Embryonic facial prominence (tissue), 1 donor: ENCODE results near the gene SIL1.
"Not testable (repeated sequence)": the region's sequence is repeated elsewhere in the genome, so short reads cannot be mapped to it uniquely, and the experiment has no call there.

ENCODE experiments used
- DNase-seq: peaks from one replicate; pipeline ENCODE4 v3.0.0-alpha.2; 2016; ENCODE audit errors: extremely low spot score

SIL1 gene

DNA sequence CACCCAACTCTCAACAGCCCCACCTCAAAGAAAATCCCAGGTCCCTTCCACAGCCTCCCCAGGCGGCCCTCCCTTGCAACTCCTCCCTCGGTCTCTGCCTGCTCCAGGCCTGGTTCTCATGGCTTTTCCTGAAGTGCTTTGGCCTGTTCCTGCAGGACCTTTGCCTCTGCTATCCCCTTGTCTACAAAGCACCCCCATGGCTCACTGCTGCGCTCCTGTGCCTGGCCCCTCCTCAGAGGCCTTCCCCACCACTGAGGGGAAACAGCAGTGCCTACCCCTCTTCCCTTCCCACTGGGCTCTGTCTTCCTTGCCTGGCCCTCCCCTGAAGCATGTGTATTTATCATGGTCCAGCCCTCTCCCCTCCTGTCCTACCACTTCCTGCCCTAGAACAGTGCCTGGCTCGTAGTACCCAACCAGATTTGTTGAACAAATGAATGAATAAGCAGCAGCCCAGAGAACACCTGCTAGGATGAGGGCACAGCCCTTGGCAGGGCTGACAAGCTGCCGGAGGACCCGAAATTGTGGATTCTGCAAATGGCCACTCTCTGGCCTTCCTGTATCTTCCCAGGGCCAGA, 254.5 kb downstream of the SIL1 start:
- no peak for DNase-seq

DNA sequence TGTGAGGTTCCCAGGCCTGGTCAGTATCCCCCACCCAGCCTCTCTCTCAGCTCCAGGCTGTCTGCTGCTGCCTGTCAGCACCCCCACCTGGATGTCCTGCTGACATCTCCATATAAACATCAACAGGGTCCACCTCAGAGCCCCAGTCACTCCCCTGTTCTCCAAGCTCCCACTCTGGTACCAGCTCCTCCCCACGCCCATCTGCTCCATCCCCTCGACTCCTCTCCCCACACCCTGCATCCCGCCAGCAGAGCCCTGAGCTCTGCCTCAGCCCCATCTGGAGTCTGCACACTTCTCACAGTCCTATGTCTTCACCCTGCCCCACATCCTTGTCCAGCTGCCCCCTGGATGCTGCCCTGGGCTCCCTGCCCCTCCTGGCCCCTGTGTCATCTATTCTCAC, 255.3 kb downstream of the SIL1 start:
- DNase-seq = no peak

DNA sequence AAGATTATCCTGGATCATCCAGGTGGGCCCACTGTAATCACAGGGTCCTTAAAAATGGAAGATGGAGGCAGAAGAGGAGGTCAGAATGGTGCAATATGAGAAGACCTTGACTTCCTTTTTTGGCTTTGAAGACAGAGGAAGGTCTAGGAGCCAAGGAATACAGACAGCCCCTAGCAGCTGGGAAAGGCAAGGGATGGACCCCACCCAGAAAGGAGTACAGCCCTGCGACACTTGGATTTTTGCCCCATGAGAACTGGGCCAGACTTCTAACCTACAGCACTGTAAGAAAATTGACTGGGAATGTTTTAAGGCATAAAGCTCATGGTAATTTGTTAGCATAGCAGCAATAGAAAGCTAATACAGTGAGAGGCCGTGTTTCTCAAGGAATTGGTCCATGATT, 256.1 kb downstream of the SIL1 start:
- no peak for DNase-seq

DNA sequence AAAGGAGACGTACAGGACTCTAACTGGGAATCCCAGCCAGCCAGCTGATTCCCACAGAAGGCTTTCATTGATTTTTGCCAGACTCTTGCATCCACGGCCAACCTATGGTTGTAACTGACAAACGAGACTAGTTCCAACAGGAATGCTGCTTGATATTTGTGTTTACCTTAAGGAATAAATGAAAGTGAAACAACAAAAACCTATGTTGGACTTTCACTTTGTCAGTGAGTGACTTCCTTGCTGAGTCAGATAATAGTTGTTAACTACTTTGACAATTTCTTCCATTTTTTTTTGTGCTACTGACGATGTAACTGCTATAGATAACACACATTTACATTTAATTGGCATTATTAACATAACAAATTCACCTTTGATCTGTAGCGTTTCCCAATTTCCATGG, 259.6 kb downstream of the SIL1 start:
- DNase-seq = no peak

DNA sequence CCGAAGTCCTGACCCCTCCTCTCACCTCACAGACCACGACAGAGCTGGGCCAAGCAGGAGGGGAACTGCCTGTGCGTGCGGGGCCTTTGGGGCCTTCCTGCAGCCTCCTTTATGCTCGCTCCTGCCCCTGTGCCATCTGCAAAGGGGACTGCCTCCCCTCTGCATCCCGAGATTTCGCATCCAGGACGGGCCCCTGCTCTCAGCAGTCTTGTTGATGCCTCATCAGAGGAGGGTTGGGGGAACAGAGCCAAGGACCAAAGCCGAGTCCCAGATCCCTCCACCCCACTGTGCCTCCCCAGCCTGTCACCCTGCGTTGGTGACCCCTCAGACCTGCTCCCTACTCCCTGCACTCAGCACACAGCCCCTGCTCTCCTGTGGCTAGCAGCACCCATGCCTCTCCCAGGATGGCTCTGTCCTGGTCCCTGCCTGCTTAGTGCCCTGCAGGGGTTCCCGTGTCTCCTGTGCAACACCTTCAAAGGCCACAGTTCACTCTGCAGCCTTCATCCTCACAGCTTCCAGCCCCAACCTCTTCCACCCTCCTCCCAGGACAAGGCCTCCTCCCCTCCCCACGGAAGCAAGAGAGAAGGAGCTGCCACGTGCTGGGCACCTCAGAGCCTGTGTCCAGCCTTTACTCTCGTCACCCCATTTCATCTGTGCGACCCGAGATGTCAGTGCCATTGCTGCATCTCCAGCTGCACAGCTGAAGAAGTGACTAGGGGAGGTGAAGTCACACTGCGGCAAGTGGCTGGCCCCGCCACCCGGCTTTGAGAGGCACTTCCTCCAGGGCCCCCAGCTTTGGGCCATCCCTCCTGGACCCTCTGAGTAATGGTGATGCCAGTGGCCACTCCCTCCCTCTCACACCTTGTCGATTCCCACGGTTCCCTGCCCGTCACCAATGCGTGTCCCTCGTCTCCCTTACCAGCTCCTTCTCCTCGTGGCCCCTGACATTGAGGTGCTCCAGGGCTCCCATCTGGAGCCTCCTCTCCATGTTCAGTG, 260.5 kb downstream of the SIL1 start:
- no peak for DNase-seq

DNA sequence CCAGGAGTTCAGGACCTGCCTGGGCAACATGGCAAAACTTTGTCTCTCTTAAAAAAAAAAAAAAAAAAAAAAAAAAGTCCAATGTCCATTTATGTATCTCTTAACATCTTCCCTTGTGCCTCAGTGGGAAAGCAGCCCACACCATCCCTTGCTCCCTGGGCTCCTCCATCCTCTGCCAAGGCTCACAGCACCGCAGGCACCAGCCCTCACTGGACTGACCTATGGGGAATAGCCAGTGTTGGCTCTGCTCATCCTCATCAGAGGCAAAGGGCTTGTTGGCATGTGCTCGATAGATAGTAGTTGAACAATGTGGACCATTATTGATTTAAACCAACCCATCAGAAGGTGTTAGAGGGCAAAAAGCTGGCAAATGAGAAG, 261.2 kb downstream of the SIL1 start:
- no peak for DNase-seq

DNA sequence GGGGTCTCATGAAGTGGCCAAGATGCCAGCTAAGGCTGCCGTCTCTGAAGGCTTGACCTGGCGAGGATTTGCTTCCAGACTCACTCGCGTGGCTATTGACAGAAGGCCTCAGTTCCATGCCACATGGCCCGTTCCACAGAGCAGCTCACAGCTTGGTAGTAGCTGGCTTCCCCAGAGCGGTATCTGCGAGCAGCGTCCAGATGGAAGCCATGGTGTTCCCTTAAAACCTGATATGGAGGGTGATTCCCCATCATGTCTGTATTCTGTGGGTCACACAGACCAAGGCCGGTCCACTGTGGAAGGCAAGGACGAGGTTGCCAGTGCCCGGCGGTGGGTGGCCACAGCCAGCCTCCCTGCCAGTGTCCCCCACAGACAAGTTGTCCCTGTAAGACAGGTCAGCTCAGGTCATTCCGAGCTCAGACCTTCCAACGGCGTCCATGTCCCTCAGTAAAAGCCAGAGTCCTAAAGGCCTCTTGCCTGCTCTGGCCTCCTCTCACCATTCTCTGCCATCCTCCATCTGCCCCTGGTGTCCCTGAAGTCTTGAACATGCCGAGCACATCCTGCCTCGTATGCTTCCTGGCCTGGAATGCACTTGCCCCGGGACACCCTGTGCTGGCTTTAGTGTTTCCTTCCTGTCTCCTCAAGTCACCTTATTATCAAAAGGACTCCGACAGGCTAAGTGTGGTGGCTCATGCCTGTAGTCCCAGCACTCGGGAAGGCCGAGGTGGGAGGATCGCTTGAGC, 261.8 kb downstream of the SIL1 start:
- DNase-seq = no peak

DNA sequence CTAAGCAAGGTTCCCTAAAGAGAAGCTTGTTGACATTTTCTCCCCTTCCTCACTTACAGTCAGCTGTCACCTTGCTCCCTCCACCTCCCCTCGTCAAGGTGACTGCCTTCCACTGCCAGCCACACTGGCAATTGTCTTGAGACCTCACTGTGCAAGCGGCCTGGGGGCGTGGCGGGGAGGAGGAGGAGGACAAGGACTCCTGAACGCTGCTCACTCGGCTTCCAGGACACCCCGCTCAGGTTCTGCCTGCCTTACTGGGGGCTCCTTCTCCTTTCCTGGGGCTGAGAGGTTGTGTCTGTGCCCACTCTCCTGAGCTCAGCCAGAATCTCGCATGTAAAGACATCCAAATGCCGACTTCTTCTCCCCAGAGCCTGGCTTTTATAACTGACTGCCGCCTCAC, 262.7 kb downstream of the SIL1 start:
- DNase-seq = no peak

DNA sequence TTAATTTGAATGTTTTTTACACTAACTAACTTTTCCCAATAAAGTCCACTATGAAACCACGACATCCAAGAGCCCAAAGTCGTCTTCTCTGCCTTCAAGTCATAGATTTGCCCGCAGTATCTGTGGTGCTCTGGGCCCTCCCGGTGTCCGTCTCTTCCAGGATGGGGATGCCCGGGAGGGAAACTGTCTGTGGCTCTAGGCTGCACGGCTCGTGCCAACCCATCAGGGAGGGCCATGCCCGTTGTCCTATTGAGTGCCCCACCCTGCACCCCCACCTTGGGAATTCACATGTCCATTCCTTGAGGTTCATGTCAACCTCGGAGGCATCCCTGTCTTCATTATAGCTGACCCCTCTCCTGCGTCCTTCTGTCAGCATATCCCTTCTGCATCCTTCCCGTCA, 263.2 kb downstream of the SIL1 start:
- DNase-seq = no peak

DNA sequence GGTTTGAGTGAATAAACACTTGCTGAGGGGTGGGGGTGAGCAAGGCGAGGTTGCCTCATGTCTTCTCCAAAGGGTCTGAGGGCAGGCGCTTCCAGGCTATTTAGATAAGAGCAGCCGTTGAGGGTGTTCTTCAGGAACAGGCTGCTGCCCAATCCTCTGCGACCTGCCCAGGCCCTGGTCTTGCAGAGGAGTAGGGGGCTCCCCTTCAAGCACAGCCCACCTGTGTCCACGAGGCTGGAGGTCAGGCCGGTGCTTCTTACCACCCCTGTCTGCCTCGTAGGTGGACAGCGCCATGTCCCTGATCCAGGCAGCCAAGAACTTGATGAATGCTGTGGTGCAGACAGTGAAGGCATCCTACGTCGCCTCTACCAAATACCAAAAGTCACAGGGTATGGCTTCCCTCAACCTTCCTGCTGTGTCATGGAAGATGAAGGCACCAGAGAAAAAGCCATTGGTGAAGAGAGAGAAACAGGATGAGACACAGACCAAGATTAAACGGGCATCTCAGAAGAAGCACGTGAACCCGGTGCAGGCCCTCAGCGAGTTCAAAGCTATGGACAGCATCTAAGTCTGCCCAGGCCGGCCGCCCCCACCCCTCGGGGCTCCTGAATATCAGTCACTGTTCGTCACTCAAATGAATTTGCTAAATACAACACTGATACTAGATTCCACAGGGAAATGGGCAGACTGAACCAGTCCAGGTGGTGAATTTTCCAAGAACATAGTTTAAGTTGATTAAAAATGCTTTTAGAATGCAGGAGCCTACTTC, 264.5 kb downstream of the SIL1 start:
- DNase-seq = no peak

DNA sequence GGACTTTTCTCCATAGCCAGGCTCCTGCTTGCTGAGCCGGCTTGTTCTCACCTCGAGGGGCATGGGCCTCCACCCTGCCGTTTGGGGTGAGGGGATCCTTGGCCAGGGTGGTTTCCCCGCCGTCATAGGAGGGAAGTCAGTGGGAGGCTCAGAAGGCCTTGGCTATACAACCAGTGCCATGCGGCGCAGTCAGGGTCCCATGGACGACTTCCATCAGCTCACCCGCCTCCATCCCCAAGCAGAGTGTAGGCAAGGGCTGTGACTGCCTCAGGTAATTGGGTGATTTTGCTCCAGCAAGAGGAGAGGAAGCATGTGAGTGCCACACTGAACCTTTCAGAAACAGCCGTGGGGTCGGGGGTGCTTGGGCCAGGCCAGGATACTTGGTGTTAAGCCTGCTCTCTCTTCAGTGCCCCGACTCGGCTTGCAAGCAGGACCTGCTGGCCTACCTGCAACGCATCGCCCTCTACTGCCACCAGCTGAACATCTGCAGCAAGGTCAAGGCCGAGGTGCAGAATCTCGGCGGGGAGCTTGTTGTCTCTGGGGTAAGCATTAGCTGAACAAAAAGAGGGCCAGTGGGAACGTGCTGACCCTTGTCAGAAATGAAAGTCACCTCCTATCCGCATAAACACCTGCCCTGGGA, 265.9 kb downstream of the SIL1 start:
- no peak for DNase-seq

DNA sequence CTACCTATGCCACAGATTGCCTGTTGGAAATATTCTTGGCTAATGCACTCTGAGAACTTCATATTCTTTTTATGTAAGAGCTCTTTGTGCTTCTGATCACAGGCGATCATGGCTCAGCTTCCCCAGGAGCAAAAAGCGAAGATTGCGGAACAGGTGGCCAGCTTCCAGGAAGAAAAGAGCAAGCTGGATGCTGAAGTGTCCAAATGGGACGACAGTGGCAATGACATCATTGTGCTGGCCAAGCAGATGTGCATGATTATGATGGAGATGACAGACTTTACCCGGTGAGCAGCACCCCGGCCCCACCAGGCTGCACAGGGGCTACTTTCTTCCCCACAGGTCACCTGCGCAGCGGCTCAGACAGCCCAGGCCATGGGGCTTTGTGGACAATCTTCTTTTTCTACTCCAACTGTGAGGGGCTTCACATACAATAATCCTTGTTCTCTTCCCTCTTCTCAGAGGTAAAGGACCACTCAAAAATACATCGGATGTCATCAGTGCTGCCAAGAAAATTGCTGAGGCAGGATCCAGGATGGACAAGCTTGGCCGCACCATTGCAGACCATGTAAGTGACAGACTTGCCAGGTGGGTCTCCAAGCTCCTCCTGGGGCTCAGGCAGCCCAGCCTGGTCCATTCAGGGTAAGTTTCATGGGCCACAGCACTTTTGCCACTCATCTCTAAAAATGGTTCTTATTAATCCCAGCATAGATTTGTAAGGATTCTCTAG, 267.6 kb downstream of the SIL1 start:
- no peak for DNase-seq

DNA sequence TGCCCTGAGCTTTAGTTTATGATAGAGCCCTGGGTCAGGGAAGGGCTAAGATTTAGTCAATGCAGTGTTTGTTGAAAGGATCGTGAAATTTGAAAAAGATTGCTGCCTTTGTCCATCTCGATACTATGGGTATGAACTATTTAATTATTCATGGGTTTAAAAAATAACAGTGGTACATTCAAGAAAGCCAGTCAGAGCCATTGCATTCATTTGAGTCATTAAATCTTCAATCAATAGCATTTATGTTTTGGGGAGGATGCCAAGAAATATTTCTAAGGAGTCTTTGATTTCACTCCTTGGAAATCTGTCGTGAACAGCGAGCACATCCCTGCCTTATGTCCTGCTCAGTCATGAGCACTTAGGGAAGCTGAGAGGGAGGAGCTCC, 268.6 kb downstream of the SIL1 start:
- DNase-seq = no peak

DNA sequence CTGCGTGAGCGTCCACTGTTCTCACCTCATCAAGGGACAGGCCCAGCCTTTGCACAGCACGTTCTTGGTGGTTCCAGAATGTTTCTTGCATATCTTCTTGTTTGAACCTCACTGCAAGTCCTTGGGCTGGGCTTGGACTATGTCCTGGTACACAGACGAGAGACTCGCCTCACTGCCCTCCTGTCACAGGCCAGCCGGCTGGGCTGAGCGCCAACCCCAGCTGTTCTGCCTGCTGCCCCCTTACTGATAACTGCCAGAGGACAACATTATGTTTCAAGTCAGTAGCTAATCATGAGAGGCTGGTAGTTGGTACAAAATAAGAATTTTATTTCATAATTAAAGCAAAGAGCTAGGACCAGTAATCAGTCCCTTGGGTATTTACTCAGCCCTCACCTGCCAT, 270.2 kb downstream of the SIL1 start:
- DNase-seq = no peak

DNA sequence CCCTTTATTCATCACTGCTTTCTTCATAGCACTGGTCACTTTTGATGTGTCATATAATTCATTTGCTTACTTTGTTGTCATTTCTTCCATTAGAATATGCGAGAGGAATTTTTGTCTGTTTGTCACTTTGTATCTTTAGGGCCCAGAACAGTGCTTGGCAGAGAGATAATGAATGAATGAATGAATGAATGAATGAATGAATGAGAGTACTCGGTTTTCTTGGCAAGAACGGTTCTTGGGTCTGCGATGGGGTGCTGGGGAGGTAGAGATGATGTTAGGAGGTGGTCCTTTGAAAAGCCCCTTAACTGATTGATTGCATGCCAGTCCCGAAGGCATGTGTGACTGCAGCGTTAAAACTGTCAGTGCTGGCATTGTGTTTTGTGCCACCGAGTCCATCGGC, 270.6 kb downstream of the SIL1 start:
- no peak for DNase-seq

DNA sequence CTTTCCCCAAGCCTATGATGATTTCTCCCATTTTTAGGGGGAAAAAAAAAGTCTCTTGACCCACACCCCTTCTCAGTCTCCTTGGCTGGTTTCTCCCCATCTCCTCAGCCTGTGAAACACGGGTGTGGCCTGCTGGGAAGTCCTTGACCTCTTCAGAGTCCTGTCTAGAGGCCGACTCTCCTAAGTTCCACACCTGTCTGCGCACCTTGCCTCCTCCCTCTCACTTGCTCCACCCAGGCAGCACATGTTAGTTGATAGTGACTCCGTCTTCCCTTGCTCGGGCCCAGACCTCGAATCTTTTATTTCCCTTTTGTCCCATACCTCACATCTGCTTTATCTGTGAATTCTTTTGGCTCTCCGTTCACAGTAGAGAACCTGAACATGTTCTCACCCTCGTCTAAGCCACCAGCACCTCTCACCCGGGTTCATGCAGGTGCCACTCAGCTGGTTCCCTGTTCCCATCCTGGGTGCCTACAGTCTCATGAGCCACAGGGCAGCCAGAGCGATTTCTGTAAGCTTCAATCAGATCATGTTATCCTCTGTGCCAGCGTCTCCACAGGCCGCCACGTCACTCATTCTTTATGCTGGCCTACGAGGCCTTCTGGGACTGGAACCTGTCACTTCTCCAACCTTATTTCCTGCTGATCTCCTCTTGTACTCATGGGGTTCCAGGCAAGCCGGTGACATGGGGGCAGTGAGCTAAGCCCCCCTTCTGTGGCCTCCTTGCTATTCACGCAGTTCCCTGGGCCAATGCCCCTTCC, 271.3 kb downstream of the SIL1 start:
- no peak for DNase-seq

DNA sequence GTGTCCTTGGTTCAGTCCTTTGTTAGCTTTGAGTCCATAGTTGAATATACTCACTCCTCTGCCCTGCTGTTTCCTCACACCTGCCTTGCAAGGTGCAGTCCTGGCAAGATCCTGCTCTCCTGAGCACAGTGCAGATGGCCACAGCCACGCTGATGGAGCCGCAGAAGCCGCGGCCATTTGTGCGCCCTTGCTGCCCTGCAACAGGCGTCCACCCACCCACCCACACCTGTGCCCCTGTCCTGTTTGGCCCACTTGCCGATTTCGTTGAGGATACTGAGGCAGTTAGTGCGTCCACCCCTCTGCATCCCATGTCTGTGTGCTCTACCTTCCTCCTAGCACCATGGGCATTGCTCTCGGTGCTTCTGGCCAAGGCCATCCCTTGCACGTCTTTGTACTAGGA, 271.9 kb downstream of the SIL1 start:
- DNase-seq = no peak

DNA sequence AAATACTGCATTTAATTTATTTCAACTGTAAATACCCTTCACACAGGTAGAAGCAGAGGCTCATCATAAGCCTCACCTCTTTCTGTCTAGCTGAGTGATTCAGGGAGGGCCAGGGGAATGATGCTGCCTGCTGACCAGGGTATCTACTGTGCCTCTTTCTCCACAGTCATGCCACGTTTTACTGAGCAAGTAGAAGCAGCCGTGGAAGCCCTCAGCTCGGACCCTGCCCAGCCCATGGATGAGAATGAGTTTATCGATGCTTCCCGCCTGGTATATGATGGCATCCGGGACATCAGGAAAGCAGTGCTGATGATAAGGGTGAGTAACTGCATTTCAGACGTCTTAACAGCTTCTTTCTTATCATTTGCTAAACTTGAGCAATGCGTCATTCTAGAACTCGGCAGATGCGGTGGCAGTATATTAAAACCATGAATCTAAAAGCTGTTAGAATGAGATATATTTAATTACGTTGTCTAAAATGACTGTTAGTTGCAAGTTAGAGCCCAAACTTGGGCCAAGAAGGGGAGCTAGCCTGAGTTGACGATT, 273.0 kb downstream of the SIL1 start:
- DNase-seq = no peak

DNA sequence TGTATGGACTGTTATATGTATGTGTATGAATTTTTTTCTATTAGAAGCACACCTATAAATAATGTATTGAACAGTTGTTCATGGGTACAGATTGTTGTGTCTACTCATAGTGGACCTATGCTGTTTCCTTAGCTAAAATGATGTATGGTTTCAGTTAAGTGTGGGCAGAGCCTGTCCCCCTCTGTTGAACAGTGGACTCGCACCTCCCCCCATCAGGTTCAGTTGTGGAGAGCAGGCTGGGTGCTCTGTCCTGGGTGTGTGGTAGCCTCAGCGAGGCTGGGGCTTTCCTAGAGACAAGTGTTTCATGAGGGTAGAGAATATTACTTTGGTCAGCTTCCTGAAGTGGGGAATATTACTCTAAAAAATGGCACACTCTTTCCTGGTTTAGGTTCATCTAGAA, 275.7 kb downstream of the SIL1 start:
- DNase-seq = no peak

DNA sequence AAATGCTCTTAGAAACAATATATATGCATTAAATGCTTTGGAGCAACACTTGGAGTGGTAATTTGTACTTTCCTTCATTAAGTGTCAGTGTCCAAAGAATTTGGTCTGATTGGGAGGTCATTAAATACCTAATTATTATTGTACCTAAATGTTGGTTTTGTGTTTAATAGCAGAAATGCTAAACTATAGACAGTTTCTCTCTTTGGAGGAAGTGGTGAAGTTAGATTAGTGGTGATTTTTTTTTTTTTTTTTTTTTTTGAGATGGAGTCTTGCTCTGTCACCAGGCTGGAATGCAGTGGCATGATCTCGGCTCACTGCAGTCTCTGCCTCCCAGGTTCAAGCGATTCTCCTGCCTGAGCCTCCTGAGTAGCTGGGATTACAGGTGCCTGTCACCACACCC, 276.8 kb downstream of the SIL1 start:
- DNase-seq = not testable (repeated sequence)
